GM12875 (cell line): ENCODE results near the gene EOGT.

Experiments
- H3K4me3 ChIP-seq: one replicate; pipeline ENCODE4 v1.5.1; 2011; ENCODE audit warnings: low read depth, low read length, control low read depth
- CTCF ChIP-seq: IDR thresholded peaks from 2 replicates; pipeline ENCODE4 v1.5.1; 2011; ENCODE audit warnings: low read depth, mild to moderate bottlenecking, control low read depth, inconsistent platforms, low read length, moderate library complexity, borderline replicate concordance; ENCODE audit not compliant: insufficient read depth

Gene EOGT

GRCh38 chr3:68964694-68965093 lies 48.8 kb downstream of the EOGT start:
- no peak for TF ChIP-seq CTCF
- H3K4me3 ChIP-seq, result no peak overlapping the region

GRCh38 chr3:68963891-68964290 lies 49.6 kb downstream of the EOGT start:
- no peak for TF ChIP-seq CTCF

GRCh38 chr3:68963376-68963775 lies 50.1 kb downstream of the EOGT start:
- H3K4me3 ChIP-seq, result no peak overlapping the region
- TF ChIP-seq CTCF, result no peak

More at GRCh38 chr3:68963891-68964290, 49.6 kb downstream of the EOGT start:
- no peak overlapping the region for H3K4me3 ChIP-seq

- no peak overlapping the region for H3K4me3 ChIP-seq
- no peak for TF ChIP-seq CTCF
Measured at GRCh38 chr3:68958932-68959331, 54.6 kb downstream of the EOGT start.

GRCh38 chr3:68957895-68958294 lies 55.6 kb downstream of the EOGT start:
- H3K4me3 ChIP-seq, result no peak overlapping the region
- TF ChIP-seq CTCF, result no peak

- TF ChIP-seq CTCF, result no peak
- no peak overlapping the region for H3K4me3 ChIP-seq
Measured at GRCh38 chr3:68953816-68954444, 59.6 kb downstream of the EOGT start.

GRCh38 chr3:68945225-68945624 lies 68.3 kb downstream of the EOGT start:
- TF ChIP-seq CTCF, result no peak
- H3K4me3 ChIP-seq, result no peak overlapping the region
